Activated CD4-positive, alpha-beta T cell treated with anti-CD3 and anti-CD28 coated beads, Interleukin-2, Interleukin-4, amounts not matched to agents 100 ng/mL and 50 ng/mL, durations not matched to agents 16 hours and 8 hours (primary cell): ENCODE data around the gene ENSA.
A peak's percentile ranks its signal among the peaks of the same experiment; 100 is the strongest.
"Not testable (repeated sequence)": the region's sequence is repeated elsewhere in the genome, so short reads cannot be mapped to it uniquely, and the experiment has no call there.

Experiments used
- DNase-seq: peaks from one replicate; pipeline ENCODE4 v3.0.0-alpha.2; 2020; ENCODE audit warnings: low spot score

ENSA gene

GRCh38 chr1:150580966-150581365 is 48.4 kb downstream of the ENSA start:
- DNase-seq, result not testable (repeated sequence)

- no peak for DNase-seq
Observed at GRCh38 chr1:150579945-150580642, 49.3 kb downstream of the ENSA start.

GRCh38 chr1:150579110-150579944 is 50.1 kb downstream of the ENSA start, which contains the start of gene MCL1:
Gene MCL1 (minus strand): TSS chr1:150579610. CDS start chr1:150579530, 80 bp downstream.
- DNase-seq, result peak; percentile 94

GRCh38 chr1:150578272-150579109 is 50.9 kb downstream of the ENSA start:
- DNase-seq, result peak; percentile 64

- no peak for DNase-seq
Observed at GRCh38 chr1:150577557-150578271, 51.7 kb downstream of the ENSA start.

GRCh38 chr1:150576794-150577556 is 52.4 kb downstream of the ENSA start:
- no peak for DNase-seq

- DNase-seq, result no peak
Observed at GRCh38 chr1:150576367-150576711, 53.1 kb downstream of the ENSA start.

- DNase-seq, result no peak
Observed at GRCh38 chr1:150575518-150576366, 53.7 kb downstream of the ENSA start.

GRCh38 chr1:150575072-150575489 is 54.3 kb downstream of the ENSA start:
- no peak for DNase-seq

- DNase-seq, result no peak
Observed at GRCh38 chr1:150574260-150575071, 54.9 kb downstream of the ENSA start.

GRCh38 chr1:150573648-150574071 is 55.8 kb downstream of the ENSA start:
- not testable (repeated sequence) for DNase-seq

- no peak for DNase-seq
Observed at GRCh38 chr1:150572918-150573647, 56.3 kb downstream of the ENSA start.
